Measurements from ENCODE around the gene ACOT7.

GRCh38 chr1:6419804-6420453, 26.4 kb upstream of the ACOT7 start, which contains the start of gene HES2:
- TF ChIP-seq CTCF (IDR thresholded peaks at IDR 0.05) (no peak), POLR2A (IDR thresholded peaks at IDR 0.05) (no peak)

Measured in lower leg skin (tissue), 3 donors.